NCI-H460 (cell line): ENCODE data around the gene NXPH1. TPM values are rescaled to one million over a fixed set of nuclear protein-coding genes. Genes with fewer than 3 reads are reported as not detected.

Source experiments
- DNase-seq: peaks from one replicate; pipeline ENCODE4 v3.0.0-alpha.2; 2016; ENCODE audit warnings: low read depth; ENCODE audit errors: extremely low read depth
- total RNA-seq: library from RNA; depleted of rRNA; stranded (reverse); fragments of >200 nt; shearing (Covaris generic); gene quantifications from 2 replicates; pipeline ENCODE4 v1.2.3, GENCODE V29; 2014

The NXPH1 gene
- total RNA-seq, 1 experiment from 2014 or later = 2.4 TPM

GRCh38 chr7:8491544-8492489 lies 58.4 kb downstream of the NXPH1 start:
- DNase-seq = no peak

GRCh38 chr7:8499128-8499527 lies 65.7 kb downstream of the NXPH1 start:
- no peak for DNase-seq

- no peak for DNase-seq
Measured at GRCh38 chr7:8500286-8500685, 66.9 kb downstream of the NXPH1 start.

GRCh38 chr7:8507566-8507965 lies 74.2 kb downstream of the NXPH1 start:
- no peak for DNase-seq

GRCh38 chr7:8509621-8510020 lies 76.2 kb downstream of the NXPH1 start:
- DNase-seq = peak; percentile 74

GRCh38 chr7:8511855-8512254 lies 78.4 kb downstream of the NXPH1 start:
- no peak for DNase-seq

- no peak for DNase-seq
Measured at GRCh38 chr7:8514781-8515519, 81.5 kb downstream of the NXPH1 start.

- DNase-seq = no peak
Measured at GRCh38 chr7:8515640-8516185, 82.3 kb downstream of the NXPH1 start.

- DNase-seq = peak; percentile 30
Measured at GRCh38 chr7:8516976-8517375, 83.6 kb downstream of the NXPH1 start.

GRCh38 chr7:8528311-8528710 lies 94.9 kb downstream of the NXPH1 start:
- no peak for DNase-seq

- DNase-seq = no peak
Measured at GRCh38 chr7:8531991-8532515, 98.6 kb downstream of the NXPH1 start.

- no peak for DNase-seq
Measured at GRCh38 chr7:8536431-8536830, 103.0 kb downstream of the NXPH1 start.

GRCh38 chr7:8549046-8549445 lies 115.6 kb downstream of the NXPH1 start:
- no peak for DNase-seq

- DNase-seq = no peak
Measured at GRCh38 chr7:8560501-8560900, 127.1 kb downstream of the NXPH1 start.

GRCh38 chr7:8561449-8561848 lies 128.0 kb downstream of the NXPH1 start:
- DNase-seq = no peak

- no peak for DNase-seq
Measured at GRCh38 chr7:8564281-8564680, 130.9 kb downstream of the NXPH1 start.

- DNase-seq = no peak
Measured at GRCh38 chr7:8566016-8566415, 132.6 kb downstream of the NXPH1 start.

- DNase-seq = no peak
Measured at GRCh38 chr7:8567626-8568025, 134.2 kb downstream of the NXPH1 start.

GRCh38 chr7:8579661-8580194 lies 146.3 kb downstream of the NXPH1 start:
- DNase-seq = no peak

GRCh38 chr7:8581842-8582241 lies 148.4 kb downstream of the NXPH1 start:
- DNase-seq = no peak

GRCh38 chr7:8582728-8583127 lies 149.3 kb downstream of the NXPH1 start:
- no peak for DNase-seq
